Central memory CD8-positive, alpha-beta T cell (primary cell): ENCODE measurements around the gene USP20.
A peak's percentile ranks its signal among the peaks of the same experiment; 100 is the strongest.

Experiments used
- ATAC-seq: fragments of 150-1000 bp; cut with Tn5 transposase; replicated peaks from 2 replicates; pipeline ENCODE4 v1.10.0; 2022; ENCODE audit warnings: mild to moderate bottlenecking, moderate FRiP score, moderate number of reproducible peaks; ENCODE audit not compliant: poor library complexity, severe bottlenecking; ENCODE audit errors: extremely low read depth
- DNase-seq, 2 donors: peaks; one replicate each; pipeline ENCODE4 v3.0.0; 2021; ENCODE audit warnings: low spot score in 2 of 2
- H3K27ac Mint-ChIP-seq: one replicate; pipeline ENCODE4 v1.8.0; 2022; ENCODE audit warnings: low read depth, mild to moderate bottlenecking, moderate library complexity, mixed read lengths
- H3K27me3 Mint-ChIP-seq: one replicate; pipeline ENCODE4 v1.8.0; 2022; ENCODE audit warnings: mixed read lengths
- H3K36me3 Mint-ChIP-seq: one replicate; pipeline ENCODE4 v1.8.0; 2022; ENCODE audit warnings: mild to moderate bottlenecking, moderate library complexity, mixed read lengths; ENCODE audit not compliant: insufficient read depth
- H3K4me1 Mint-ChIP-seq: one replicate; pipeline ENCODE4 v1.8.0; 2022; ENCODE audit warnings: mixed read lengths
- H3K4me3 Mint-ChIP-seq: one replicate; pipeline ENCODE4 v1.8.0; 2022; ENCODE audit warnings: mild to moderate bottlenecking, moderate library complexity, mixed read lengths
- H3K9me3 Mint-ChIP-seq: one replicate; pipeline ENCODE4 v1.8.0; 2022; ENCODE audit warnings: mixed read lengths

The USP20 gene

GRCh38 chr9:129864991-129865647 is 29.9 kb downstream of the USP20 start:
- ATAC-seq (no peak), DNase-seq (no peak)
- peaks cover 35% of the 10 kb centered on the region for H3K36me3 Mint-ChIP-seq
- H3K4me3 Mint-ChIP-seq = peak overlapping the region; percentile 25
- H3K27me3 Mint-ChIP-seq = no peaks in the 10 kb centered on the region
- no peak overlapping the region for H3K27ac Mint-ChIP-seq
- no peaks in the 10 kb centered on the region for H3K9me3 Mint-ChIP-seq
- H3K4me1 Mint-ChIP-seq = peaks cover 62% of the 10 kb centered on the region

GRCh38 chr9:129865668-129866320 is 30.5 kb downstream of the USP20 start:
- ATAC-seq = no peak
- peak overlapping the region; percentile 93 for H3K27ac Mint-ChIP-seq
- H3K27me3 Mint-ChIP-seq = no peaks in the 10 kb centered on the region
- peak overlapping the region; percentile 56 for H3K4me3 Mint-ChIP-seq
- H3K36me3 Mint-ChIP-seq = peaks cover 36% of the 10 kb centered on the region
- no peaks in the 10 kb centered on the region for H3K9me3 Mint-ChIP-seq
- DNase-seq = no peak
- peaks cover 67% of the 10 kb centered on the region for H3K4me1 Mint-ChIP-seq

- peak overlapping the region; percentile 56 for H3K4me3 Mint-ChIP-seq
- DNase-seq (no peak), ATAC-seq (no peak)
- peaks cover 38% of the 10 kb centered on the region for H3K36me3 Mint-ChIP-seq
- no peaks in the 10 kb centered on the region for H3K27me3 Mint-ChIP-seq
- H3K9me3 Mint-ChIP-seq = no peaks in the 10 kb centered on the region
- peak overlapping the region; percentile 93 for H3K27ac Mint-ChIP-seq
- H3K4me1 Mint-ChIP-seq = peaks cover 72% of the 10 kb centered on the region
Observed at GRCh38 chr9:129866394-129867135, 31.3 kb downstream of the USP20 start.

- no peaks in the 10 kb centered on the region for H3K9me3 Mint-ChIP-seq
- H3K27me3 Mint-ChIP-seq = no peaks in the 10 kb centered on the region
- DNase-seq (no peak), ATAC-seq (no peak)
- H3K36me3 Mint-ChIP-seq = peaks cover 37% of the 10 kb centered on the region
- peak overlapping the region; percentile 93 for H3K27ac Mint-ChIP-seq
- peaks cover 65% of the 10 kb centered on the region for H3K4me1 Mint-ChIP-seq
- H3K4me3 Mint-ChIP-seq = peak overlapping the region; percentile 67
Observed at GRCh38 chr9:129867136-129868022, 32.1 kb downstream of the USP20 start.

- Mint-ChIP-seq H3K4me3 (peak overlapping the region; percentile 67), H3K9me3 (no peaks in the 10 kb centered on the region), H3K27ac (peak overlapping the region; percentile 93), H3K4me1 (peaks cover 62% of the 10 kb centered on the region), H3K27me3 (no peaks in the 10 kb centered on the region), H3K36me3 (peaks cover 34% of the 10 kb centered on the region)
- no peak for ATAC-seq
- DNase-seq = no peak
Observed at GRCh38 chr9:129868023-129868871, 33.0 kb downstream of the USP20 start.

GRCh38 chr9:129868872-129869486 is 33.7 kb downstream of the USP20 start:
- Mint-ChIP-seq H3K27ac (peak overlapping the region; percentile 93), H3K4me1 (peaks cover 62% of the 10 kb centered on the region), H3K27me3 (no peaks in the 10 kb centered on the region), H3K9me3 (no peaks in the 10 kb centered on the region), H3K4me3 (peak overlapping the region; percentile 57), H3K36me3 (peaks cover 34% of the 10 kb centered on the region)
- peak; percentile 97 for ATAC-seq
- DNase-seq = peak; percentile 84 to 94

GRCh38 chr9:129869585-129870501 is 34.6 kb downstream of the USP20 start:
- Mint-ChIP-seq H3K4me1 (peaks cover 65% of the 10 kb centered on the region), H3K9me3 (no peaks in the 10 kb centered on the region), H3K4me3 (peak overlapping the region; percentile 57), H3K27ac (peak overlapping the region; percentile 93), H3K36me3 (peaks cover 32% of the 10 kb centered on the region), H3K27me3 (no peaks in the 10 kb centered on the region)
- no peak for DNase-seq
- no peak for ATAC-seq

- no peaks in the 10 kb centered on the region for H3K27me3 Mint-ChIP-seq
- DNase-seq = no peak
- H3K27ac Mint-ChIP-seq = peak overlapping the region; percentile 93
- H3K4me3 Mint-ChIP-seq = peak overlapping the region; percentile 28
- H3K36me3 Mint-ChIP-seq = peaks cover 40% of the 10 kb centered on the region
- no peak for ATAC-seq
- H3K4me1 Mint-ChIP-seq = peaks cover 60% of the 10 kb centered on the region
- no peaks in the 10 kb centered on the region for H3K9me3 Mint-ChIP-seq
Observed at GRCh38 chr9:129871046-129871445, 35.8 kb downstream of the USP20 start.

- H3K27ac Mint-ChIP-seq = peak overlapping the region; percentile 91
- peaks cover 43% of the 10 kb centered on the region for H3K36me3 Mint-ChIP-seq
- peak overlapping the region; percentile 19 for H3K4me3 Mint-ChIP-seq
Observed at GRCh38 chr9:129873563-129874190, 38.4 kb downstream of the USP20 start.

More at GRCh38 chr9:129873563-129874190, 38.4 kb downstream of the USP20 start:
- H3K9me3 Mint-ChIP-seq = no peaks in the 10 kb centered on the region
- no peaks in the 10 kb centered on the region for H3K27me3 Mint-ChIP-seq
- ATAC-seq = no peak
- no peak for DNase-seq
- H3K4me1 Mint-ChIP-seq = peaks cover 47% of the 10 kb centered on the region
